ENCODE results near the gene SNRNP70.

The SNRNP70 gene

GRCh38 chr19:49149652-49150105, 64.4 kb downstream of the SNRNP70 start:
- DNase-seq: peak; percentile 55

GRCh38 chr19:49150106-49150943, 65.1 kb downstream of the SNRNP70 start:
- DNase-seq: peak; percentile 70

- DNase-seq: no peak
Measured at GRCh38 chr19:49150944-49151243, 65.6 kb downstream of the SNRNP70 start.

- peak; percentile 24 for DNase-seq
Measured at GRCh38 chr19:49151267-49152118, 66.2 kb downstream of the SNRNP70 start.

- DNase-seq: no peak
Measured at GRCh38 chr19:49152119-49152550, 66.9 kb downstream of the SNRNP70 start.

- no peak for DNase-seq
Measured at GRCh38 chr19:49153167-49153809, 68.0 kb downstream of the SNRNP70 start.

- no peak for DNase-seq
Measured at GRCh38 chr19:49154279-49154678, 69.0 kb downstream of the SNRNP70 start.

GRCh38 chr19:49155005-49155819, 70.0 kb downstream of the SNRNP70 start, which contains the start of gene HRC:
HRC (minus strand) TSS chr19:49155396; CDS start chr19:49155237, 159 bp downstream.
- no peak for DNase-seq

GRCh38 chr19:49155820-49156346, 70.6 kb downstream of the SNRNP70 start:
- no peak for DNase-seq

- DNase-seq: peak; percentile 87
Measured at GRCh38 chr19:49157445-49158224, 72.4 kb downstream of the SNRNP70 start, which contains the start of gene TRPM4. TRPM4 (plus strand) TSS chr19:49157792; CDS start chr19:49157867, 75 bp downstream.

All from suppressor macrophage treated with lipopolysaccharide for 4 hours (primary cell).